ENCODE measurements around the gene CCDC68.

The CCDC68 gene

GRCh38 chr18:54926593-54927325, 32.5 kb downstream of the CCDC68 start:
- TF ChIP-seq CTCF (IDR thresholded peaks at IDR 0.05; ENCODE audit: insufficient read depth, low read length, poor library complexity, severe bottlenecking): no peak
- no peaks in the 10 kb centered on the region for H3K36me3 ChIP-seq (ENCODE audit: control insufficient read depth, insufficient read depth, low read length)

GRCh38 chr18:54924948-54925347, 34.3 kb downstream of the CCDC68 start:
- H3K4me3 ChIP-seq (replicated peaks; ENCODE audit: low read depth, low read length): no peak overlapping the region
- no peak for TF ChIP-seq CTCF (IDR thresholded peaks at IDR 0.05; ENCODE audit: insufficient read depth, low read length, poor library complexity, severe bottlenecking)
- no peaks in the 10 kb centered on the region for H3K36me3 ChIP-seq (ENCODE audit: control insufficient read depth, insufficient read depth, low read length)
- H3K27me3 ChIP-seq (replicated peaks; ENCODE audit: control insufficient read depth, insufficient read depth, low read length): no peaks in the 10 kb centered on the region
- DNase-seq (ENCODE audit: extremely low read depth, insufficient read length): no peak

More at GRCh38 chr18:54926593-54927325, 32.5 kb downstream of the CCDC68 start:
- Histone ChIP-seq H3K4me3 (replicated peaks; ENCODE audit: low read depth, low read length) (no peak overlapping the region), H3K27me3 (replicated peaks; ENCODE audit: control insufficient read depth, insufficient read depth, low read length) (no peaks in the 10 kb centered on the region)
- DNase-seq (ENCODE audit: extremely low read depth, insufficient read length): no peak

GRCh38 chr18:54923339-54923956, 35.8 kb downstream of the CCDC68 start:
- no peak for TF ChIP-seq CTCF (IDR thresholded peaks at IDR 0.05; ENCODE audit: insufficient read depth, low read length, poor library complexity, severe bottlenecking)
- no peaks in the 10 kb centered on the region for H3K27me3 ChIP-seq (replicated peaks; ENCODE audit: control insufficient read depth, insufficient read depth, low read length)
- H3K4me3 ChIP-seq (replicated peaks; ENCODE audit: low read depth, low read length): no peak overlapping the region
- no peak for DNase-seq (ENCODE audit: extremely low read depth, insufficient read length)
- H3K36me3 ChIP-seq (ENCODE audit: control insufficient read depth, insufficient read depth, low read length): no peaks in the 10 kb centered on the region

GRCh38 chr18:54919412-54919811, 39.8 kb downstream of the CCDC68 start:
- DNase-seq (ENCODE audit: extremely low read depth, insufficient read length): no peak
- no peaks in the 10 kb centered on the region for H3K27me3 ChIP-seq (replicated peaks; ENCODE audit: control insufficient read depth, insufficient read depth, low read length)
- no peaks in the 10 kb centered on the region for H3K36me3 ChIP-seq (ENCODE audit: control insufficient read depth, insufficient read depth, low read length)
- H3K4me3 ChIP-seq (replicated peaks; ENCODE audit: low read depth, low read length): no peak overlapping the region
- no peak for TF ChIP-seq CTCF (IDR thresholded peaks at IDR 0.05; ENCODE audit: insufficient read depth, low read length, poor library complexity, severe bottlenecking)

- Histone ChIP-seq H3K4me3 (replicated peaks; ENCODE audit: low read depth, low read length) (no peak overlapping the region), H3K27me3 (replicated peaks; ENCODE audit: control insufficient read depth, insufficient read depth, low read length) (no peaks in the 10 kb centered on the region), H3K36me3 (ENCODE audit: control insufficient read depth, insufficient read depth, low read length) (no peaks in the 10 kb centered on the region)
- DNase-seq (ENCODE audit: extremely low read depth, insufficient read length): no peak
- TF ChIP-seq CTCF (IDR thresholded peaks at IDR 0.05; ENCODE audit: insufficient read depth, low read length, poor library complexity, severe bottlenecking): no peak
Observed at GRCh38 chr18:54918060-54918459, 41.2 kb downstream of the CCDC68 start.
